ENCODE data around the gene LDLRAD3. TPM values are rescaled to one million over a fixed set of nuclear protein-coding genes. Genes with fewer than 3 reads are reported as not detected.

Gene LDLRAD3
- total RNA-seq, 1 donor from 2014 or later = 7.7 TPM

GRCh38 chr11:36034551-36035331, 90.9 kb downstream of the LDLRAD3 start:
- no peak for TF ChIP-seq CTCF (IDR thresholded peaks at IDR 0.05)
- Histone ChIP-seq H3K36me3 (no peaks in the 10 kb centered on the region), H3K9me3 (no peaks in the 10 kb centered on the region), H3K27me3 (ENCODE audit: low read depth) (no peaks in the 10 kb centered on the region), H3K4me1 (no peaks in the 10 kb centered on the region), H3K27ac (no peak overlapping the region), H3K4me3 (no peak overlapping the region)
- DNase-seq (no peak), ATAC-seq (no peak)
- intact Hi-C loops (cut with DNase I) = no loop called here

GRCh38 chr11:36035454-36035853, 91.6 kb downstream of the LDLRAD3 start:
- Histone ChIP-seq H3K4me1 (no peaks in the 10 kb centered on the region), H3K4me3 (no peak overlapping the region), H3K27me3 (ENCODE audit: low read depth) (no peaks in the 10 kb centered on the region), H3K27ac (no peak overlapping the region), H3K36me3 (no peaks in the 10 kb centered on the region), H3K9me3 (no peaks in the 10 kb centered on the region)
- intact Hi-C loops (cut with DNase I) = no loop called here
- DNase-seq (no peak), ATAC-seq (no peak)
- TF ChIP-seq CTCF (IDR thresholded peaks at IDR 0.05) = no peak

- DNase-seq (peak; percentile 43), ATAC-seq (peak in 1 of 2 donors; percentile 21)
- TF ChIP-seq CTCF (IDR thresholded peaks at IDR 0.05) = no peak
- no peaks in the 10 kb centered on the region for H3K4me1 ChIP-seq
- intact Hi-C loops (cut with DNase I) = no loop called here
- H3K36me3 ChIP-seq = no peaks in the 10 kb centered on the region
- no peak overlapping the region for H3K27ac ChIP-seq
- no peaks in the 10 kb centered on the region for H3K9me3 ChIP-seq
- no peaks in the 10 kb centered on the region for H3K27me3 ChIP-seq (ENCODE audit: low read depth)
- H3K4me3 ChIP-seq = no peak overlapping the region
Observed at GRCh38 chr11:36035999-36036398, 92.1 kb downstream of the LDLRAD3 start.

GRCh38 chr11:36037031-36037430, 93.2 kb downstream of the LDLRAD3 start:
- Histone ChIP-seq H3K4me1 (no peaks in the 10 kb centered on the region), H3K27ac (no peak overlapping the region)
- intact Hi-C loops (cut with DNase I) = no loop called here

GRCh38 chr11:36038541-36038940, 94.7 kb downstream of the LDLRAD3 start:
- intact Hi-C loops (cut with DNase I) = no loop called here
- DNase-seq (no peak), ATAC-seq (no peak)
- Histone ChIP-seq H3K4me3 (no peak overlapping the region), H3K4me1 (no peaks in the 10 kb centered on the region), H3K9me3 (no peaks in the 10 kb centered on the region), H3K27me3 (ENCODE audit: low read depth) (no peaks in the 10 kb centered on the region), H3K36me3 (no peaks in the 10 kb centered on the region), H3K27ac (no peak overlapping the region)
- TF ChIP-seq CTCF (IDR thresholded peaks at IDR 0.05) = no peak

More at GRCh38 chr11:36037031-36037430, 93.2 kb downstream of the LDLRAD3 start:
- no peaks in the 10 kb centered on the region for H3K27me3 ChIP-seq (ENCODE audit: low read depth)
- peak in 1 of 2 donors; percentile 23 for ATAC-seq
- no peaks in the 10 kb centered on the region for H3K36me3 ChIP-seq
- no peak overlapping the region for H3K4me3 ChIP-seq
- H3K9me3 ChIP-seq = no peaks in the 10 kb centered on the region
- TF ChIP-seq CTCF (IDR thresholded peaks at IDR 0.05) = no peak
- no peak for DNase-seq

All from lower lobe of right lung (tissue), 2 donors.